ENCODE data around the gene FLT3LG. TPM values are rescaled to one million over a fixed set of nuclear protein-coding genes. Genes with fewer than 3 reads are reported as not detected.
A peak's percentile ranks its signal among the peaks of the same experiment; 100 is the strongest.

Gene FLT3LG
- total and polyA plus RNA-seq, 2 of the 8 experiments (the other 6 are each of a cell fraction or from before 2014, with no cell fraction given), result 1.6 to 3.2 TPM

DNA sequence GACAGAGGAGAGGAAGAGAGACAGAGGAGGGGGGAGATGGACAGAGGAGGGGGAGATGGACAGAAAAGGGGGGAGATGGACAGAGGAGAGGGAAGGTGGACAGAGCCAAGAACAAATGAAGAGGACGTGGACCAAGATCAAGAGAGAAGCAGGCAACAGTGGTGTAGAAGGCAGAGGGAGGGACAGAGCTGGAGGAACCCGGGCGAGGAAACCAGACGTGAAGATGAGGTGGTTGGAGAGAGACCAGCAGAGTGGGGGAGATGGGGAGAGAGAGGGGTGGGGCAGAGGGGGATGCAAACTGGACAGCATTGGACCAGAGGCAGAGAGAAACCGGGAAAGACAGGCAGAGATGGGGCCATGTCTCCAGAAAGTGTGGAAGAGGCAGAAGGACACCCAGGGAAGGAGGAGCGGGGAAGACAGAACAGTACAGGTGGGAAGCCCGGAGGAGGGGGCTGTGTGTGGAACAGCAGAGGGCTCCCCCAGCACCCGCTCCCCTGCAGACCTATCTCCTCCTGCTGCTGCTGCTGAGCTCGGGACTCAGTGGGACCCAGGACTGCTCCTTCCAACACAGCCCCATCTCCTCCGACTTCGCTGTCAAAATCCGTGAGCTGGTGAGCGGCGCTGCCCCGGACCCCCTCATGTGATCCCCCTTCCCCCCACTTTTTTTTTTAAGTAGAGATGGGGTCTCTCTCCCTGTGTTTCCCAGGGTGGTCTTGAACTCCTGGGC, 1.3 kb downstream of the FLT3LG start:
- H2AK5ac ChIP-seq (ENCODE audit: low read depth, low read length), result peak overlapping the region; percentile 53; the same call in 1 of the 2 replicates
- no peaks in the 10 kb centered on the region for H3K79me1 ChIP-seq (ENCODE audit: low read depth, low read length)
- H4K20me1 ChIP-seq (replicated peaks in 1 of 2; ENCODE audit: control insufficient read depth in 1 of 2, insufficient read depth in 2 of 2, low read length in 2 of 2), result no peaks in the 10 kb centered on the region
- no peak overlapping the region for H3K56ac ChIP-seq (replicated peaks; ENCODE audit: insufficient read length, low read depth, low read length)
- H3K9me3 ChIP-seq (ENCODE audit: insufficient read depth in 2 of 2, low read depth in 1 of 2, low read length in 1 of 2), result no peaks in the 10 kb centered on the region
- no peak overlapping the region; a peak in 1 of 8 replicates for H3K4me3 ChIP-seq (ENCODE audit: extremely low read depth in 1 of 4, insufficient read depth in 2 of 4, low read depth in 3 of 4, low read length in 4 of 4)
- no peak overlapping the region for H3K4ac ChIP-seq (replicated peaks; ENCODE audit: insufficient read length, low read depth, low read length)
- H3K18ac ChIP-seq (ENCODE audit: extremely low read depth, low read length), result no peak overlapping the region
- H3K4me1 ChIP-seq (replicated peaks in 1 of 4; ENCODE audit: control insufficient read depth in 3 of 4, insufficient read depth in 4 of 4, low read length in 3 of 4), result 0 out of 7 replicates have a peak, but pooled peaks cover 0 to 5% (median 0%) of the 10 kb centered on the region in 4 experiments
- no peak overlapping the region for H3K14ac ChIP-seq (ENCODE audit: insufficient read length)
- H2BK20ac ChIP-seq (ENCODE audit: low read length), result no peak overlapping the region
- H3K27ac ChIP-seq (ENCODE audit: low read depth, low read length), result no peak overlapping the region
- no peak overlapping the region for H2AFZ ChIP-seq (ENCODE audit: low read length)
- CTCF ChIA-PET (ENCODE audit: partially characterized antibody), result interaction anchor here (0.6 to 4.7 kb wide), 21 partner anchors 10 to 1166 kb away, joined by 3 to 20 read pairs (median 4); partner anchors contain the start of gene PIH1D1
- H2BK120ac ChIP-seq (replicated peaks; ENCODE audit: low read depth, low read length), result no peak overlapping the region
- DNase-seq (ENCODE audit: low read depth in 1 of 2, low spot score in 2 of 2) (no peak), FAIRE-seq (no peak)
- H3K27me3 ChIP-seq (replicated peaks in 1 of 4; ENCODE audit: control insufficient read depth in 3 of 4, extremely low read depth in 1 of 4, insufficient read depth in 3 of 4, low read length in 3 of 4), result peaks cover 0 to 5% (median 0%) of the 10 kb centered on the region in 4 experiments; a peak in 4 of 7 replicates
- H4K8ac ChIP-seq (ENCODE audit: extremely low read depth, insufficient read depth, low read length), result no peak overlapping the region
- H3K4me2 ChIP-seq (ENCODE audit: insufficient read depth in 1 of 2, low read depth in 2 of 2, low read length in 2 of 2), result peak overlapping the region in 1 of 2 experiments; percentile 59; a peak in 1 of 4 replicates
- H2BK15ac ChIP-seq (ENCODE audit: low read length), result peak overlapping the region; percentile 61; the same call in 1 of the 2 replicates
- peak overlapping the region; percentile 27; the same call in 1 of the 2 replicates for H2BK12ac ChIP-seq (ENCODE audit: low read depth, low read length)
- POLR2A ChIA-PET (ENCODE audit: partially characterized antibody), result interaction anchor here (0.6 to 5.1 kb wide), 6 partner anchors 11 to 84 kb away, joined by 3 to 138 read pairs (median 4); partner anchors contain the start of genes ALDH16A1, PIH1D1, RPL13A and RPS11
- 70% methylated on average over 8 of the region's 15 CpGs; no CpG with 5 or more reads in 1 of the 2 experiments for WGBS, 2 experiments (ENCODE audit: extremely low coverage in 1 of 2, insufficient coverage in 1 of 2, insufficient read length in 1 of 2, insufficient replicate concordance in 2 of 2, low coverage in 1 of 2, low lambda C conversion rate in 2 of 2, missing lambda C conversion rate in 1 of 2)
- H4K5ac ChIP-seq (ENCODE audit: insufficient read length, low read depth, low read length), result no peak overlapping the region
- no peaks in the 10 kb centered on the region for H3K79me2 ChIP-seq (ENCODE audit: control insufficient read depth in 1 of 2, insufficient read depth in 2 of 2, low read length in 2 of 2)
- H3K23ac ChIP-seq (ENCODE audit: insufficient read length), result no peak overlapping the region
- no peak overlapping the region for H3K9ac ChIP-seq (replicated peaks in 1 of 4; ENCODE audit: extremely low read depth in 1 of 4, low read depth in 3 of 4, low read length in 3 of 4)
- no peaks in the 10 kb centered on the region for H3K36me3 ChIP-seq (ENCODE audit: control insufficient read depth in 2 of 4, insufficient read depth in 4 of 4, low read length in 3 of 4)
- H4K91ac ChIP-seq (replicated peaks; ENCODE audit: insufficient read length, low read length), result no peak overlapping the region
- H2BK5ac ChIP-seq (ENCODE audit: low read depth, low read length), result no peak overlapping the region; the same call in 1 of the 2 replicates
- no peaks in the 10 kb centered on the region; the same call in 1 of the 2 replicates for H3K23me2 ChIP-seq (ENCODE audit: low read depth, low read length)
- no peak for TF ChIP-seq CBX8 (IDR thresholded peaks at IDR 0.05; ENCODE audit: borderline replicate concordance, low read depth, low read length)
- TF ChIP-seq MAFK (IDR thresholded peaks at IDR 0.05; ENCODE audit: low read depth, low read length), result no peak
- TF ChIP-seq NRF1 (IDR thresholded peaks at IDR 0.05; ENCODE audit: low read depth, low read length), result no peak
- no peak for TF ChIP-seq TAF7 (optimal IDR thresholded peaks at IDR 0.05; ENCODE audit: borderline replicate concordance, low read depth, low read length)
- TF ChIP-seq, protein P1, sequence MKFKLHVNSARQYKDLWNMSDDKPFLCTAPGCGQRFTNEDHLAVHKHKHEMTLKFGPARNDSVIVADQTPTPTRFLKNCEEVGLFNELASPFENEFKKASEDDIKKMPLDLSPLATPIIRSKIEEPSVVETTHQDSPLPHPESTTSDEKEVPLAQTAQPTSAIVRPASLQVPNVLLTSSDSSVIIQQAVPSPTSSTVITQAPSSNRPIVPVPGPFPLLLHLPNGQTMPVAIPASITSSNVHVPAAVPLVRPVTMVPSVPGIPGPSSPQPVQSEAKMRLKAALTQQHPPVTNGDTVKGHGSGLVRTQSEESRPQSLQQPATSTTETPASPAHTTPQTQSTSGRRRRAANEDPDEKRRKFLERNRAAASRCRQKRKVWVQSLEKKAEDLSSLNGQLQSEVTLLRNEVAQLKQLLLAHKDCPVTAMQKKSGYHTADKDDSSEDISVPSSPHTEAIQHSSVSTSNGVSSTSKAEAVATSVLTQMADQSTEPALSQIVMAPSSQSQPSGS (IDR thresholded peaks at IDR 0.05; ENCODE audit: low read length), result no peak
- no peak for TF ChIP-seq POLR2AphosphoS5 (IDR thresholded peaks at IDR 0.05; ENCODE audit: low read depth, low read length)
- no peak for TF ChIP-seq CREB1 (IDR thresholded peaks at IDR 0.05)
- TF ChIP-seq SRF (IDR thresholded peaks at IDR 0.05; ENCODE audit: low read depth, low read length), result no peak
- TF ChIP-seq GABPA (IDR thresholded peaks at IDR 0.05; ENCODE audit: borderline replicate concordance, insufficient read depth, low read length), result no peak
- TF ChIP-seq TEAD4 (IDR thresholded peaks at IDR 0.05; ENCODE audit: low read depth, low read length), result no peak
- no peak for TF ChIP-seq SIRT6 (IDR thresholded peaks at IDR 0.05; ENCODE audit: low read length)

All from H1 (cell line).